Measurements from ENCODE around the gene BTRC. TPM values are rescaled to one million over a fixed set of nuclear protein-coding genes. Genes with fewer than 3 reads are reported as not detected.

Gene BTRC
- total RNA-seq, 1 experiment from 2014 or later = 5.7 TPM

- Histone ChIP-seq H3K4me2 (ENCODE audit: low read length) (no peak overlapping the region), H3K4me1 (ENCODE audit: insufficient read depth, low read length) (no peaks in the 10 kb centered on the region), H2AFZ (ENCODE audit: low read length) (no peak overlapping the region), H3K9me2 (replicated peaks; ENCODE audit: low read length) (no peaks in the 10 kb centered on the region), H3K4me3 (ENCODE audit: low read length) (no peak overlapping the region), H3K36me3 (ENCODE audit: low read depth, low read length) (no peaks in the 10 kb centered on the region), H3K79me2 (ENCODE audit: low read length) (no peaks in the 10 kb centered on the region), H3K27me3 (ENCODE audit: low read length) (no peaks in the 10 kb centered on the region), H3K9ac (ENCODE audit: low read length) (no peak overlapping the region), H4K20me1 (ENCODE audit: low read length) (no peaks in the 10 kb centered on the region), H3K9me3 (ENCODE audit: low read length) (no peaks in the 10 kb centered on the region), H3K27ac (ENCODE audit: low read length) (no peak overlapping the region), H3F3A (ENCODE audit: low read length, unreplicated experiment) (no peaks in the 10 kb centered on the region)
- CTCF ChIA-PET = no interaction called here
- ATAC-seq (no peak), DNase-seq (no peak)
- no TSS peak for BruUV-seq (replicated peaks)
- TF ChIP-seq CTCF (conservative IDR thresholded peaks at IDR 0.05; ENCODE audit: low read depth, low read length) (no peak), EZH2 (IDR thresholded peaks at IDR 0.05; ENCODE audit: low read length, unreplicated experiment) (no peak), EZH2phosphoT487 (IDR thresholded peaks at IDR 0.05; ENCODE audit: borderline replicate concordance, low read length) (no peak)
- intact Hi-C loops (cut with micrococcal nuclease) = no loop called here
- POLR2A ChIA-PET (ENCODE audit: unreplicated experiment) = no interaction called here
Observed at GRCh38 chr10:101529207-101529606, 175.2 kb downstream of the BTRC start.

- Histone ChIP-seq H3K27me3 (ENCODE audit: low read length) (no peaks in the 10 kb centered on the region), H3K36me3 (ENCODE audit: low read depth, low read length) (no peaks in the 10 kb centered on the region), H3K4me1 (ENCODE audit: insufficient read depth, low read length) (no peaks in the 10 kb centered on the region), H3K79me2 (ENCODE audit: low read length) (no peaks in the 10 kb centered on the region), H4K20me1 (ENCODE audit: low read length) (no peaks in the 10 kb centered on the region), H3F3A (ENCODE audit: low read length, unreplicated experiment) (no peaks in the 10 kb centered on the region), H3K9ac (ENCODE audit: low read length) (no peak overlapping the region), H3K9me3 (ENCODE audit: low read length) (no peaks in the 10 kb centered on the region), H3K4me2 (ENCODE audit: low read length) (no peak overlapping the region), H2AFZ (ENCODE audit: low read length) (no peak overlapping the region), H3K9me2 (replicated peaks; ENCODE audit: low read length) (no peaks in the 10 kb centered on the region), H3K4me3 (ENCODE audit: low read length) (no peak overlapping the region), H3K27ac (ENCODE audit: low read length) (no peak overlapping the region)
- ATAC-seq = no peak
- no TSS peak for BruUV-seq (replicated peaks)
- no peak for DNase-seq
- TF ChIP-seq CTCF (conservative IDR thresholded peaks at IDR 0.05; ENCODE audit: low read depth, low read length) = no peak
- no peak for TF ChIP-seq EZH2 (IDR thresholded peaks at IDR 0.05; ENCODE audit: low read length, unreplicated experiment)
- no peak for TF ChIP-seq EZH2phosphoT487 (IDR thresholded peaks at IDR 0.05; ENCODE audit: borderline replicate concordance, low read length)
- ChIA-PET POLR2A (ENCODE audit: unreplicated experiment) (no interaction called here), CTCF (no interaction called here)
- intact Hi-C loops (cut with micrococcal nuclease) = no loop called here
Observed at GRCh38 chr10:101529725-101530553, 176.0 kb downstream of the BTRC start.

GRCh38 chr10:101535949-101536348 lies 182.0 kb downstream of the BTRC start:
- Histone ChIP-seq H2AFZ (ENCODE audit: low read length) (no peak overlapping the region), H3K4me1 (ENCODE audit: insufficient read depth, low read length) (no peaks in the 10 kb centered on the region), H3K79me2 (ENCODE audit: low read length) (no peaks in the 10 kb centered on the region), H3F3A (ENCODE audit: low read length, unreplicated experiment) (no peaks in the 10 kb centered on the region), H3K36me3 (ENCODE audit: low read depth, low read length) (no peaks in the 10 kb centered on the region), H3K9me2 (replicated peaks; ENCODE audit: low read length) (no peaks in the 10 kb centered on the region), H3K4me3 (ENCODE audit: low read length) (no peak overlapping the region), H3K27ac (ENCODE audit: low read length) (no peak overlapping the region), H3K9me3 (ENCODE audit: low read length) (no peaks in the 10 kb centered on the region), H3K9ac (ENCODE audit: low read length) (no peak overlapping the region), H3K4me2 (ENCODE audit: low read length) (no peak overlapping the region), H4K20me1 (ENCODE audit: low read length) (no peaks in the 10 kb centered on the region), H3K27me3 (ENCODE audit: low read length) (no peaks in the 10 kb centered on the region)
- intact Hi-C loops (cut with micrococcal nuclease) = no loop called here
- no peak for DNase-seq
- BruUV-seq (replicated peaks) = no TSS peak
- no peak for TF ChIP-seq EZH2 (IDR thresholded peaks at IDR 0.05; ENCODE audit: low read length, unreplicated experiment)
- no peak for TF ChIP-seq EZH2phosphoT487 (IDR thresholded peaks at IDR 0.05; ENCODE audit: borderline replicate concordance, low read length)
- TF ChIP-seq CTCF (conservative IDR thresholded peaks at IDR 0.05; ENCODE audit: low read depth, low read length) = no peak
- no peak for ATAC-seq
- ChIA-PET POLR2A (ENCODE audit: unreplicated experiment) (no interaction called here), CTCF (no interaction called here)

Data from PC-3 (cell line).